NCI-H2171 treated with DMSO at 0.1 percent for 48 hours (cell line): Measurements from ENCODE around the gene CROCC.
A peak's percentile ranks its signal among the peaks of the same experiment; 100 is the strongest.

Source experiments
- DNase-seq: peaks from one replicate; lab custom pipeline; 2025; lab: John Stamatoyannopoulos, UW

Gene CROCC

GRCh38 chr1:16984717-16985116, 63.0 kb downstream of the CROCC start:
- DNase-seq: no peak

- DNase-seq: no peak
Observed at GRCh38 chr1:16986113-16986512, 64.4 kb downstream of the CROCC start.

- DNase-seq: no peak
Observed at GRCh38 chr1:16986560-16986959, 64.8 kb downstream of the CROCC start.

- no peak for DNase-seq
Observed at GRCh38 chr1:16986962-16987361, 65.2 kb downstream of the CROCC start.

- no peak for DNase-seq
Observed at GRCh38 chr1:16988210-16988609, 66.5 kb downstream of the CROCC start.

GRCh38 chr1:16989676-16990391, 68.1 kb downstream of the CROCC start:
- no peak for DNase-seq

GRCh38 chr1:16991571-16991970, 69.8 kb downstream of the CROCC start:
- no peak for DNase-seq

- no peak for DNase-seq
Observed at GRCh38 chr1:16992102-16992501, 70.4 kb downstream of the CROCC start.

GRCh38 chr1:16992675-16993074, 70.9 kb downstream of the CROCC start:
- DNase-seq: no peak

- no peak for DNase-seq
Observed at GRCh38 chr1:16993521-16994038, 71.8 kb downstream of the CROCC start.

GRCh38 chr1:16996845-16997244, 75.1 kb downstream of the CROCC start:
- no peak for DNase-seq

- DNase-seq: no peak
Observed at GRCh38 chr1:16998589-16998988, 76.9 kb downstream of the CROCC start.

- DNase-seq: no peak
Observed at GRCh38 chr1:16999863-17000262, 78.1 kb downstream of the CROCC start.

GRCh38 chr1:17001760-17002523, 80.2 kb downstream of the CROCC start:
- no peak for DNase-seq

- no peak for DNase-seq
Observed at GRCh38 chr1:17002524-17002902, 80.8 kb downstream of the CROCC start.

- no peak for DNase-seq
Observed at GRCh38 chr1:17004466-17005364, 83.0 kb downstream of the CROCC start.

- DNase-seq: no peak
Observed at GRCh38 chr1:17005365-17005740, 83.6 kb downstream of the CROCC start.

- no peak for DNase-seq
Observed at GRCh38 chr1:17007121-17007520, 85.4 kb downstream of the CROCC start.

GRCh38 chr1:17008208-17008855, 86.6 kb downstream of the CROCC start:
- no peak for DNase-seq

- DNase-seq: peak; percentile 6
Observed at GRCh38 chr1:17009706-17010105, 88.0 kb downstream of the CROCC start.

GRCh38 chr1:17011092-17011438, 89.3 kb downstream of the CROCC start:
- DNase-seq: no peak
